ENCODE data around the gene TUBA3C. TPM values are rescaled to one million over a fixed set of nuclear protein-coding genes. Genes with fewer than 3 reads are reported as not detected.
"Not testable (repeated sequence)": the region's sequence is repeated elsewhere in the genome, so short reads cannot be mapped to it uniquely, and the experiment has no call there.

TUBA3C gene
- total RNA-seq, 3 donors from 2014 or later (not counting 1 experiment from before 2014, with no cell fraction given): not detected

DNA sequence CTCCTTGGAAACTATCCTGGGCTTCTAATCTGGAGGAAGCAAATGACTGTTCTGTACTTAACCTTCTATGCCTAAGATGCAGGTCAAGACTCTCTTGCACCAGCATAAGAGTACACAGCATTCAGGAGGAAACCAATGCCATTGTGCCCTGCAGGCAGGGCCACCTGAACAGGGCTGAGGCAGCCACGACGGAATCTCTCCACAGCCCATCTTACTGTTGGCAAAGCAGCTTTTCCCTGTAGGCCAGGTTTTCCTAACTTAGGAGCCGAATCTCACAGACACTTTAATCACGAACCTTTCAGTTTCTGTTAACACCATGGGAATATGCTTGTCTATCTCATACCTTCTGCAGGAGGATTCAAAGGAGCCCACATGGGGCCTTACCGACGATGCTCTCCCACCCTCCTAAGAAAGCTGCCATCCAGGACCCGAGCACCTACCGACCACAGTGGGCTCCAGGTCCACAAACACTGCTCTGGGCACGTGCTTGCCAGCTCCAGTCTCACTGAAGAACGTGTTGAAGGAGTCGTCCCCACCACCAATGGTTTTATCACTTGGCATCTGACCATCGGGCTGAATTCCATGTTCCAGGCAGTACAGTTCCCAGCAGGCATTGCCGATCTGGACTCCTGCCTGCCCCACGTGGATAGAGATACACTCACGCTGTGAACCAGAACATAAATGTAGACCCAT, 2.6 kb downstream of the TUBA3C start:
- Mint-ChIP-seq H3K4me3 (no peak overlapping the region), H3K27ac (no peak overlapping the region), H3K36me3 (no peaks in the 10 kb centered on the region), H3K9me3 (peaks cover 4% of the 10 kb centered on the region in 2 donors), H3K27me3 (ENCODE audit: low read depth in 2 of 2) (no peaks in the 10 kb centered on the region), H3K4me1 (no peaks in the 10 kb centered on the region)
- H3K4me3 ChIP-seq (ENCODE audit: low read length): no peak overlapping the region
- ATAC-seq (no peak), DNase-seq (no peak)
- WGBS (ENCODE audit: insufficient coverage): 82% methylated on average over 15 of the region's 15 CpGs
- intact Hi-C loops (cut with micrococcal nuclease): no loop called here
- no peak for TF ChIP-seq CTCF (IDR thresholded peaks at IDR 0.05)
- H3K9me3 ChIP-seq (ENCODE audit: control insufficient read depth, insufficient read depth, low read length): peaks cover 10% of the 10 kb centered on the region
- H3K4me1 ChIP-seq (ENCODE audit: control insufficient read depth, insufficient read depth, low read length): no peaks in the 10 kb centered on the region
- H3K27ac ChIP-seq (ENCODE audit: low read length): no peak overlapping the region
- H3K27me3 ChIP-seq (ENCODE audit: control insufficient read depth, insufficient read depth, low read length): no peaks in the 10 kb centered on the region
- H3K36me3 ChIP-seq (ENCODE audit: control insufficient read depth, insufficient read depth, low read length): no peaks in the 10 kb centered on the region

- H3K9me3 ChIP-seq (ENCODE audit: control insufficient read depth, insufficient read depth, low read length); H3K36me3 Mint-ChIP-seq; H3K27ac ChIP-seq (ENCODE audit: low read length); H3K36me3 ChIP-seq (ENCODE audit: control insufficient read depth, insufficient read depth, low read length); H3K27me3 Mint-ChIP-seq (ENCODE audit: low read depth in 2 of 2); H3K27me3 ChIP-seq (ENCODE audit: control insufficient read depth, insufficient read depth, low read length); H3K4me1 Mint-ChIP-seq; H3K9me3 Mint-ChIP-seq; H3K4me1 ChIP-seq (ENCODE audit: control insufficient read depth, insufficient read depth, low read length); H3K4me3 ChIP-seq (ENCODE audit: low read length); DNase-seq; H3K4me3 Mint-ChIP-seq; ATAC-seq; intact Hi-C loops (cut with micrococcal nuclease); H3K27ac Mint-ChIP-seq: not testable (repeated sequence)
- 92% methylated on average over 32 of the region's 36 CpGs for WGBS (ENCODE audit: insufficient coverage)
These were observed 4.4 kb downstream of the TUBA3C start for GRCh38 chr13:19176981-19177776.

- no peaks in the 10 kb centered on the region for H3K36me3 ChIP-seq (ENCODE audit: control insufficient read depth, insufficient read depth, low read length)
- WGBS (ENCODE audit: insufficient coverage): 86% methylated on average over 16 of the region's 16 CpGs
- no peaks in the 10 kb centered on the region for H3K4me1 ChIP-seq (ENCODE audit: control insufficient read depth, insufficient read depth, low read length)
- H3K27ac ChIP-seq (ENCODE audit: low read length): no peak overlapping the region
- H3K4me1 Mint-ChIP-seq: no peaks in the 10 kb centered on the region
- H3K4me3 Mint-ChIP-seq: no peak overlapping the region
- H3K9me3 ChIP-seq (ENCODE audit: control insufficient read depth, insufficient read depth, low read length): no peaks in the 10 kb centered on the region
- intact Hi-C loops (cut with micrococcal nuclease): no loop called here
- H3K27me3 ChIP-seq (ENCODE audit: control insufficient read depth, insufficient read depth, low read length): no peaks in the 10 kb centered on the region
- H3K36me3 Mint-ChIP-seq: no peaks in the 10 kb centered on the region
- H3K27ac Mint-ChIP-seq: no peak overlapping the region
- no peak for TF ChIP-seq CTCF (IDR thresholded peaks at IDR 0.05)
- no peak for ATAC-seq
- H3K27me3 Mint-ChIP-seq (ENCODE audit: low read depth in 2 of 2): no peaks in the 10 kb centered on the region
- peaks cover 0 to 4% of the 10 kb centered on the region in 2 donors for H3K9me3 Mint-ChIP-seq
- no peak for DNase-seq
- H3K4me3 ChIP-seq (ENCODE audit: low read length): no peak overlapping the region
These were observed 7.9 kb downstream of the TUBA3C start for GRCh38 chr13:19173752-19174151.

- intact Hi-C loops (cut with micrococcal nuclease): no loop called here
- Mint-ChIP-seq H3K36me3 (no peaks in the 10 kb centered on the region), H3K27me3 (ENCODE audit: low read depth in 2 of 2) (no peaks in the 10 kb centered on the region), H3K4me1 (no peaks in the 10 kb centered on the region), H3K9me3 (peaks cover 0 to 4% of the 10 kb centered on the region in 2 donors), H3K27ac (no peak overlapping the region), H3K4me3 (no peak overlapping the region)
- ATAC-seq (no peak), DNase-seq (no peak)
- no peak for TF ChIP-seq CTCF (IDR thresholded peaks at IDR 0.05)
- 56% methylated on average over 6 of the region's 6 CpGs for WGBS (ENCODE audit: insufficient coverage)
- Histone ChIP-seq H3K4me3 (ENCODE audit: low read length) (no peak overlapping the region), H3K27me3 (ENCODE audit: control insufficient read depth, insufficient read depth, low read length) (no peaks in the 10 kb centered on the region), H3K27ac (ENCODE audit: low read length) (no peak overlapping the region), H3K4me1 (ENCODE audit: control insufficient read depth, insufficient read depth, low read length) (no peaks in the 10 kb centered on the region), H3K36me3 (ENCODE audit: control insufficient read depth, insufficient read depth, low read length) (no peaks in the 10 kb centered on the region), H3K9me3 (ENCODE audit: control insufficient read depth, insufficient read depth, low read length) (no peaks in the 10 kb centered on the region)
These were observed 9.0 kb downstream of the TUBA3C start for GRCh38 chr13:19172647-19173030.
